NCI-H128 (cell line): ENCODE measurements around the gene SPATA25.
"Not testable (repeated sequence)": the region's sequence is repeated elsewhere in the genome, so short reads cannot be mapped to it uniquely, and the experiment has no call there.

Experiments
- DNase-seq: peaks from one replicate; lab custom pipeline; 2025; ENCODE audit not compliant: unreplicated experiment; lab: John Stamatoyannopoulos, UW

SPATA25 gene

DNA sequence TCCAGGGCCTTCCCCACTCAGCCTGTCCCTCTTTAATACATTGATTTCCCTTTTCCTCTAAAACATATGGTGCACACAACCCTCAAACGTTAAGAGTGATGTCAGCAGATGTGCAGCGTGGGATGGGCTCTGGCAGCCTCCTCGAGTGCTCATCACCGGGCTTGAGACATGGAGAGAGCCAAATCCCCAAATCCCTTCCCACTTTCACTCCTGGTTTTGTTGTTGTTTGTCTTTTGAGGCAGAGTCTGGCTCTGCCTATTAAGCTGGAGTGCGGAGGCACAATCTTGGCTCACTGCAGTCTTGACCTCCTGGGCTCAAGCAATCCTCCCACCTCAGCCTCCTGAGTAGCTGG is 30.3 kb upstream of the SPATA25 start:
- DNase-seq, result no peak

DNA sequence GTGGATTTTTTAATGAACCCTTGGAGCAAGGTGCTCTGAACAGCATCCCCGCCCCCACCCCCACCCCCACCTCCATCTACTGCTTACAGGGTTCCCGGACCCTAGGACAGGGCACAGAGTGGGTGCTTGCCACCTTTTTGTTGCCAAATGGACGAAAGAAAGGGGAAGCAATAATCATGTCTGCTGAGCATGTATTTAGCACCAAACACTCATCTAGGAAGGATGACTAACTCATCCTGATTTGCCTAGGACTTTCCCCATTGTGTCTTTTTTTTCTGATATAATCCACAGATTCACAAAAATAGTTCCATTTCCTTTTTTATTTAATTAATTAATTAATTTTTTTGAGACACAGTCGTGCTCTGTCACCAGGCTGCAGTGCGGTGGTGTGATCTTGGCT is 25.7 kb upstream of the SPATA25 start:
- DNase-seq, result no peak

DNA sequence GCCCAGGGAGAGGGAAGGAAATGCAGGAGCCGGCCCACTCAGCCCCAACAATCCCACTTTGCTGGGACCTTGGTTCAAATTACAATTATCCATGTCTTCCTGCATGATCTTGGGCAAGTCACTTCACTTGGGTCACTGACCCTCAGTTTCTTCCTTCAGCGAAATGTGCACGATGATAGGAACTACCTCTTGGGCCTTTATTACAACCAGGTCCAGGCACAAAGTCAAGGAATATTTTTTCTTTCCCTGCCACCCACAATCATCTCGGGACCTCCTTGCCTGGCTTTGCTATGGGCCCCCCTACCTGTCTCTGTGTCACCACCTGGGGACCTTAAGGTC is 24.9 kb upstream of the SPATA25 start:
- no peak for DNase-seq

DNA sequence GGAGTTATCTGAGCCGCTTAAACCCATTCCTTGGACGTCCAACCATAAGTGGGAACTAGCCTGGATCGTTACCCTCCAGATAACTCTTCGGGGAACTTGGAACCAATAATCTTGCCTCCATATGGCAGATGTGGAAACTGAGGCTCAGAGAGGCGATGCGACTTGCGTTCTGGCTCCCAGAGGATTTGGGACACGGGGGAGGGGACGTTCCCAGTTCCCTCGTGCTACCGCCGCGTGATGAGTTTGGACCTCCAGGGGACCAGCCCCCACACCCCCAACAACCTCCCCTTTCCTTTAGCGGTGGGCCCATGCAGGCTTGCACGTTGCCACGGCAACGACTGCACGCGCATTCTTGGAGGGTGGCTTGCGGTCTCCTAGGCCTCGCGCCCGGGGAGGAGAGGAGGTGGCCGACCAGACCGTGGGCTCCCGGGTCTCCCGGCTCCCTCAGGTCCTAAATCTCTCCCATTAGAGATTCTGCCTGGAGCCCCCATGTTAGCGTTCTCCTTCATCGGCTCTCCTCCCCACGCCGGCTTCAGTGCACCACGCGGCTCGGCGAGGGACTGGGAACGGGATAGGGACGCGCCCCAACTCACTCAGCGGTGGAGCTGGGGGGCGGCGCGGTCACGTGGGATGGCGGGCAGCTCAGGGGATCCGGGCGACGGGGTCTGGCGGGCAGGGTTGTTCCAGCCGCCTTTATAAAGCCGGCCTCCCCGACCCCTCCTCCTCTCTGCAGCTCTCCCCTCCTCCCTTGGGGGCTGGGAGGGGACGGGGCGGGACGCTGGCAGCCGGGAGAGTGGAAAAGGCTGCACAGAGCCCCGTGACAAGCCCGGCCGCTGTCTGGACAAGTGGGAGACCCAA is 24.3 kb upstream of the SPATA25 start, which contains the start of gene PLTP:
TSS of gene PLTP (minus strand) at position 670 of the 858 bp plus-strand sequence. CDS start 703 bp downstream, outside the sequence.
- DNase-seq, result no peak

DNA sequence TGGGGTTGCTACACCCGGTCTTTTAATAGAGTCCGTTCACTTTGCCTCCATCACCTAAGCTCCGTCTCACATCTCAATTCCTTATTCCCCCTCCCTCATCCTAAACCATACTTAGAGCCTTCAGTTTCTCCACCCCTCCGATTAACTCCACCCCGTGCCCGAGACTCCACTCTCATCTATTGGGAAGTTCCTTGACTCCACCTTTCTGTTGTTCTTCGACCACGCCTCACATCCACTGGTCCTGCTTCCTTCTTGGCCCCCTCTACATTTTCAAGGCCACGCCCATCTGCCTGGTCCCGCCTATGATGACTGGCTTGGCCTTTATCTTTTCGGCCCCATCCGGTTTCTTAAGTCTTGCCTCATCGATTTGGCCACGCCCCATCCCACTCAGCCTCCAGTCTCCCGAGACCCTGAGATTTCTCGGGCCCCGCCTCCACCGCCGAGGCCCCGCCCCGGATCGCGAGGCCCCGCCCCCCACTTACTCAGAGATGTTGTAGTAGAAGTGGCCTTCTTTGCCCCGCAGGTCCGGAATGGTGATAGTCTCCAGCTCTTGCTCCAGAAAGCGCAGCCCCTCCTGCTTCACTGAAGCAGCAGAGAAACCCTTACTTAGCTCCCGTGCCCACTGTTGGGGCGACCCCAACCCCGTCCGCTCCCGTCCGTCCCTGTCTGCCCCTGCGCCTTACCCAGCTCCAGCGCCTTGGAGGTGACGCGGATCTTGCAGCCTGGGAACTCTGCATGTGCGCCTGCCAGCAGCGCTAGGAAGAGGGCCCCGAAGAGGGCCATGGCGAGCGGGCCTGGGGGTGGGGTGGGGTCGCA is 23.5 kb upstream of the SPATA25 start:
- DNase-seq, result no peak

DNA sequence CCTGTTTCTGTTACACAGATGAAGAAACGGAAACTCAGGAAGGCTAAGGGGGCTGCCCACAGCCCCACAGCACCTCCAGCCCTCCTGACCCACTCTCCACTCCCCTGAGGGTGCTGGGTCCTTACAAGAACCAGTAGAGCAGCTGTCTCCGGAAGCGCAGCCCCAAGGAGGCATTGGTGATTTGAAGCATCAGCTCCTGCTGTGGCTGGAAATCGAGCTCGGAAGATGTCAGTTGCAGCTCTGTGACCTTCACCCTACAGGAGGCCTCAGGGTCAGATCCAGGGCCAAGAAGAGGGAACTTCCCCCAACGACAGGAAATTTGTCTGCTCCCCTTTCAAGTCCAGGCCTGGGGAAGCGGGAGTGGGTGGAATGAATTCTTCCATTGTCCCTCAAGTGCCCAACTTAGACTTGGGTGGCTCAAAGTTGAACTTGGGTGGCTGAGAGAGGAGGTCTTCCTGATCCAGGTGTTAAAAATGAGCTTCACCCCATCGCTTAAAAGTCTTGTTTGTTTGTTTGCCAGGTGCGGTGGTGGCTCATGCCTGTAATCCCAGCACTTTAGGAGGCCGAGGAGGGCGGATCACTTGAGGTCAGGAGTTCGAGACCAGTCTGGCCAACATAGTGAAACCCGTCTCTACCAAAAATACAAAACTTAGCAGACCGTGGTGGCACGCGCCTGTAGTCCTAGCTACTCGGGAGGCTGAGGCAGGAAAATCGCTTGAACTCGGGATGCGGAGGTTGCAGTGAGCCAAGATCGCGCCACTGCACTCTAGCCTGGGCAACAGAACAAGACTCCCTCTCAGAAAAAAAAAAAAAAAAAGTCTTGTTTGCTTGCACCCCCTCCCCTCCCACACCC is 22.6 kb upstream of the SPATA25 start:
- no peak for DNase-seq

DNA sequence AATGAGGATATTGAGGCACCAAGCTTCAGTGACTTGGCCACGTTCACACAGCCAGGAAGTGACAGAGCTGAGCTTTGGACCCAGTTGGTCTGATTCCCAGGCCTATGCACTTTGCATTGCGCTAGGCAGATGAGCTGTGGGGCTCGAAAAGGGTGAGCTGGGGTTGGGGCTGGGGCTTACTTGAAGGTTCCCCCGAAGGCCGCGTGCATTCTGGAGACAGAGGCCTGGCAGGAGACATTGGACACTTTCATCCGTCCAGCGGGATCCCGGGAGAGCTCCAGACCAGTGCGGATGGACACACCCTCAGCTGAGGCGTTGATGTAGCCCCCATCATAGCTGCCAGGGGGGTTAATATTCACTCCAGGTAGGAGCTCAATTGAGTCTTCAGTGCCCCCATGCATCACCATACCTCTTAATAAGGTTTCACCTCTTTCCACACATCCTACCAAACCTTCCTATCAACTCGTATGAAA is 21.9 kb upstream of the SPATA25 start:
- DNase-seq, result no peak

DNA sequence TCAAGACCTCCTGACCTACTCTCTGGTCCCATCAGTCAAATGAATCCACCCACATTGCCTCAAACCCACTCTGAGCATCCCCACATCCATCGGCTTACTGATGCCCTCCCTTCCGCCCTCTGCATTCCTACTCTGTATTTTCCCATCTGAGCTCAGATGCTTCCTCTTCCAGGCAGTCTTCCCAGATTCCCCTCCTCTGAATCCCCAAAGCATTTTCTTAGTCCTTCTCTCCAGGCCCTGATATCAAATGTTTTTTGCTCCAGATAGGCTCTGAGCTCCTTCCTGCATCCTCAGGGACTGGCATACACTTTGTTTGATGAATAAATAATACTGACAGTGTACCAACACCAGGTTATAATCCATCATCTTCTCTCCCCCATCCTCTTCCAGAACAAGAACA is 20.7 kb upstream of the SPATA25 start:
- no peak for DNase-seq

DNA sequence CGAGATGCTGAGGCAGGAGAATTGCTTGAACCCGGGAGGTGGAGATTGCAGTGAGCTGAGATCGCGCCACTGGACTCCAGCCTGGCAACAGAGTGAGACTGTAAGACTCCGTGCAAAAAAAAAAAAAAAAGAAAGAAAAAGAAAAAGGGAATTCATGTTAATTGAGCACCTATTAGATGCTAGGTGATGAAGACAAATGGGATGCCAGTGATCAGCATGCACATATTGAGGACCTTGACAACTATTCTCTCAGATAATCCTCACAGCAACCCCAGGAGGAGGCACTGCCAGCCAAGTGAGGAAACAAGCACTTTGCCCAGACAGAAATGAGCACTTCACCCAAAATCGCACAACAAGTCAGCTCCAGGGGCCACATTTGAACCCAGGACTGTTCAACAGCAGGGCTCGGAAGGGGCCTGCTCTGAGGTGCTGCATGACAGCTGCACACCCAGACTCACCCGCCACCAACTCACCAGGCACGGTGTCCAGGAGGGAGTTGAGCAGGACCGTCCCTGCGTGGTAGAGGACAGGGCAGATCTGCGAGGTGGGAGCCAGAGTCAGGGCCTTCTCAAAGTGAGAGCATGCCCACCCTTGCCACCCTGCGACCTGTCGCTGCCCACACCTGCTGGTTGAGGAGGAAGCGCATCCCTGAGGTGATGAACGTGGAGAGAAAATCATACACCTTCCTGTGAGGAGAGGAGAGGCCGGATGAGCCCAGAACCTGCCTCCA is 20.0 kb upstream of the SPATA25 start:
- no peak for DNase-seq

DNA sequence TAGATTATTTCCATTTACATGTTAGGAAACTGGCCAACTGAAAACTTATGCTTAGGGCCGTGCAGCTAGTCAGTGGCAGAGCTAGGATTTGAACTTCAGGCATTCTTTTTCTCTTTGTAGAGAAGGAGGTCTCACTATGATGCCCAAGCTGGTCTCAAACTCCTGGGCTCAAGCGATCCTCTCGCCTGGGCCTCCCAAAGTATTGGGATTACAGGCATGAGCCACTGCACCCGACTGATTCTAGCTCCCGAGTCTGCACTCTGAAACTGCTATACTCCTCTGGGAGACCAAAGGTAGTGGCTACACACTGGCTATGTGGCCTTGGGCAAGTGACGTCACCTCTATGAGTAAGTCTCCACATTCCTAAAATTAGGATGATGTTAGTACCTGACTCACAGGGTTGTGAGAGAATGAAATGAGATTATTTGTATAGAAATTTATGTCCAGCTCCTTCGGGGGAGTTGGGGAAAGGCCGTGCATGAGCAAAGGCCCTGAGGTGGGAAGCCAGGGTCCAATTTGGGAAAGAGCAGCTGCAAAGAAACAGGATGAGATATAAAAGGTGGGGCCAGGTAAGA is 18.2 kb upstream of the SPATA25 start:
- DNase-seq, result no peak

DNA sequence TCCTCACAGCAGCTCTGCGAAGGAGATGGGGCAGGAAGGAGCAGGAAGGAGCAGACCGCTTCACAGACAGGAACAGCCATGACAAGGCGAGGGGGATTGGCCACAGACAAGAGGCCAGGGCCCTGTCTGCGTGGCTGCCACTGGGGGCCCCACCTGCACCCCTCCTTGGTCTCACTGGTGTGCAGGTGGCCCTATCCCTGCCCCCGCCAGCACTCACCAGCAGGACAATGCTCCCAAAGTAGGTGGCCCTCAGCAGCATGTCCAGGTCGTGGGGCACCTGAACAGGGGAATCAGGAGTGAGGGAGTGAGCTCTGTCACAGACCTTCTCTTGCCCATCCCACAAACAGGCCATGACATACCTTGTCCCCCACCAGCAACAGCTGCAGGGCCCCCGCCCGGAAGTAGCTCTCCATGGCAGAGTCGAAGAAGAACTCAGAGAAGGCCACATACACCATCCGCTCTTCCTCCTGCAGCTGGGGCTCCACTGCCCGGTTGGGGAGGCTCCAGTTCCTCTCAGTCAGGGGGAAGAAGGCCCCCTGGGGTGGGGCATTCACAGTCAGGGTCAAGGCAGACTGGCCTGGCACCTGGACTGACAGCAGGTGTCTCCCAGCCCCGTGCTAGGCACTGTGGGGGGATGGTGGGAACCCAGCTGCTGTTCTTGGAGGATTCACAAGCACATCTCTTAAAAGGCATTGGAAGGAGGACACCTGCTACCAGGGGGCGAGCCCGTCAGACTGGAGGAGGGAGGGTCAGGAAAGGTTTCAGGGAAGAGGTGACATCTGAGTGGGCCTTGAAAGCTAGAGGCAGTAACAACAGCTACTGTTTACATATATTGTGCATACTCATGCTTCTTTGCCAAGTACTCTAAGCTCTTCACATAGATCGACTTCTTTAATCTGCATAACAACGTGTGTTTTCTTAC is 17.4 kb upstream of the SPATA25 start:
- no peak for DNase-seq

DNA sequence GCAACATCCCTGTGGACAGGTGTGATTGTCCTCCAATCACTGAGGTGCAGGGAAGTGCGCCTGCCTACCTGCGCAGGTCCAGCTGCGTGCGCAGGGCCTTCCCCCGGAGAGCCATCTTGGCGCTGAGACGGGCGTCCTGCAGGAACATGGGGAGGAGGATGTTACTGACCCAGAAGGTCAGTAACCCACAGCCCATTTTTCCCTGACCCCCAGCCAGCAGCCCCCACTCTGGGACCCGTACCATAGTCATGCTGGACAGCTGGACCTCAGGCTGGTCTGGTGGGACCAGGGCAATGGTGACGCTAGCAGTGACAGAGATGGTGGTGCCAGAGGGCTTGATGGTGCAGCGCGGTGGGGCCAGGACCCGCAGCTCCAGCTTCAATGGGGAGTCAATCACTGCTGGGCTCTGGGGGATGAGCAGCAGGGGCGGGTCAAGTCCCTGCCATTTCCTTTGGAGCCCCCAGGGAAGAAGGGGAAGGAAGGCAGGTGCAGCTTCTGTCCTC is 14.8 kb upstream of the SPATA25 start:
- DNase-seq, result no peak

DNA sequence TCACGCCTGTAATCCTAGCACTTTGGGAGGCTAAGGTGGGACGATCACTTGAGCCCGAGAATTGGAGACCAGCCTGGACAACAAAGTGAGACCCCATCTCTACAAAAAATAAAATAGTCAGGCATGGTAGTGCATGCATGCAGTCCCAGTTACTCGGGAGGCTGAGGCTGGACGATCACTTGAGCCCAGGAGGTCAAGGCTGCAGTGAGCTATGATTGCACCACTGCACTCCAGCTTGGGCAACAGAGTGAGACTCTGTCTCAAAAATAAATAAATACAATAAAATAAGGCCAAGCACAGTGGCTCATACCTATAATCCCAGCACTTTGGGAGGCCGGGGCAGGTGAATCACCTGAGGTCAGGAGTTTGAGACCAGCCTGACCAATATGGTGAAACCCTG is 13.9 kb upstream of the SPATA25 start:
- not testable (repeated sequence) for DNase-seq

DNA sequence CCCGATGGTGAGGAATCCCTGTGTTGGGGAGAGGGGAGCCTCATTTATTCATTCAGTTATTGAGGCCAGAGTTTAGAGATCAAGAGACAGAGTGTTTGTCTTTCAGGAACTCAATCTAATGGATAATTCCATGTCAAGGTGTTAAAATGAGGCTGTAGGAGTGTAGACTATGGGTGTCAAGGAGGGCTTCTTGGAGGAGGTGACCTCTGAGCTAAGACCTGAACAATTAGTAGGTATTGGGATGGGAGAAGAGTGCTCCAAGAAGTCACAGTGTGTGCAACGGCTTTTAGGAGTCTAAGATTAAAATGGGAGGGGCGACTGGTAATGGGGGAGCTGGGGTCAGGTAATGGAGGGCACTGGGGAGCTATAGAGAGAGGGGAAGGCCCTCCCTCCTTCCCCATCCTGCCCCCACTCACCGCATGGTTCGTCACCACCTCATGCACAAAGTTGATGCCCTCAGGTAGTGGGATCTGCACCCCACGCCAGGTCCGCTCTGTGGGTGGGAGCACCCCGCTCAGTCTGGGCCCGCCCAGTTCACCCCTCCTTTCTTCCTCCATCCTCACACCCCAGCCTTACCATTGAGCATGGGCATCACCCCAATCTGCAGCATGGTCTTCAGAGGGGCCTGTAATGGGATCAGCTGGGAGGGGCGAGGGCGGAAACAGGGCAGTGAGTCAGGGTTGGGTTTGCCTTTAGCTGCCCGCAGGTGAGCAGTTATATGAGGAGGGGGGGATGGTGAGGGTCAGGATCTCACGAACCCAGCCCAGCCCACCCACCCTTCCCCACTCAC is 11.8 kb upstream of the SPATA25 start:
- no peak for DNase-seq

DNA sequence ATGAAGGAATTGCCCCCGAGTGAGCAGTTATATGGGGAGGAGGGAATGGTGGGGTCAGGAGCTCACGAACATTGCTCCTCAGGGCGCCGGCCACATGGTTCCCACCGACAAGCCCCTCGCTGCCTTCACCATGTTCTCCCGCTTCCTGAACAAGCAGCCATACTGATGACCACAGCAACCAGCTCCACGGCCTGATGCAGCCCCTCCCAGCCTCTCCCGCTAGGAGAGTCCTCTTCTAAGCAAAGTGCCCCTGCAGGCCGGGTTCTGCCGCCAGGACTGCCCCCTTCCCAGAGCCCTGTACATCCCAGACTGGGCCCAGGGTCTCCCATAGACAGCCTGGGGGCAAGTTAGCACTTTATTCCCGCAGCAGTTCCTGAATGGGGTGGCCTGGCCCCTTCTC is 10.9 kb upstream of the SPATA25 start:
- DNase-seq, result no peak

DNA sequence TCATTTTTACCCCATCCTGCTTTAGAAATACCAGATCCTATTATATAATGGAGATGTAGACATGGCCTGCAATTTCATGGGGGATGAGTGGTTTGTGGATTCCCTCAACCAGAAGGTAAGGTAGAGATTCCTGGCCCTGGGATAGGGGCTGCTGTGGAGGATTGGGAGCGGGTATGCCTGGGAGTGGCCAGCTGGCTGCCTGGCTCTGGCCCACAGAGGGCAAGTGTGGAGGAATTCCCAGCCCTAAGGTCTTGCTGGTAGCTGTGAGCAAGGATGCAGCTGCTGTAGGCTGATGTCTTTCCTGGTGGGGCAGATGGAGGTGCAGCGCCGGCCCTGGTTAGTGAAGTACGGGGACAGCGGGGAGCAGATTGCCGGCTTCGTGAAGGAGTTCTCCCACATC is 10.3 kb upstream of the SPATA25 start:
- DNase-seq, result no peak

DNA sequence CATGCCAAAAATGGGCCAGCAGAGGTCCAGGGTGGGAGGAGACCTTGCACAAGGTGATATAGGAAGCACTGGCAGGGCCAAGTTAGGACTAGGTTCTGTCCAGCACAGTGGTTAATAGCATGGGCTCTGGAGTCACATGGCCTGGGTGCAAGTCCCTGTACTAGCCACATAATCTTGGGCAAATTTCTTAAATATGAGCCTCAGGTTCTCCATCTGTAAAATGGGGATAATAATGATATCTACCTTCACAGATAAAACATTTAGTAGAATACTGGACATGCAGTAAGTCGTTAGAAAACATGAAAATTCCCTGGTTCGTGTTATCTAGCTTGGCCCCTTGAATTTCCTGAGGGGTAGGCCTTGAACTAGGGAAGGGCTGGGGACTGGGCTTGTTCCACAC is 9.9 kb upstream of the SPATA25 start:
- DNase-seq, result no peak

DNA sequence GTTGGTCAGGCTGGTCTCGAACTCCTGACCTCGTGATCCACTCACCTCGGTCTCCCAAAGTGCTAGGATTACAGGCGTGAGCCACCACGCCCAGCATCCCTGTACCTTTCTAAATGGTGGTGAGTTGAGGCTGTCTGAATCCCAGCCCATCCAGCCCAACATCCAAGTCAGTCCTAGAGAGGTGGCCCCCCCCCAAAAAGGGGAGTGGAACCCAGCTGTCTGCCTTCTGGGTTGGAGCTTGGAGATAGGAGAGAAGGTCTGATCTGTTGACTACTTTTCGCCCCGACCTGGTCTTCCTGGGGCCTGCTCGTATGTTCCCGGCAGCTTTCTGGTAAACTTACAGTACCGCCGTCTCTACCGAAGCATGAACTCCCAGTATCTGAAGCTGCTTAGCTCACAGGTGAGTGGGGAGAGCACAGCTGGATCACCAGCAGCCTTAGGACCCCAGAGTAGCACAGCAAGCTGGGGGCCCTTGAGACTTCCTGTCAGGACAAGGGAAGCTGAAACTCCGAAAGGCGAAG is 9.3 kb upstream of the SPATA25 start:
- DNase-seq, result no peak
